Peyer's patch (tissue), 4 donors: ENCODE results near the gene ABCD3.

ENCODE experiments used
- CTCF ChIP-seq, 6 experiments: fragments of 450-650 bp in 4 of 6; fragments of 200-600 bp in 2 of 6; sonication (generic) in 1 of 6; IDR thresholded peaks; one replicate each; pipeline ENCODE4 v1.5.1; 2017 to 2019; ENCODE audit warnings: antibody characterized with exemption in 6 of 6, mild to moderate bottlenecking in 3 of 6, moderate library complexity in 1 of 6
- POLR2A ChIP-seq, 2 donors: fragments of 450-650 bp; IDR thresholded peaks; one replicate each; pipeline ENCODE4 v1.5.1; 2017; ENCODE audit warnings: antibody characterized with exemption in 2 of 2, mild to moderate bottlenecking in 2 of 2, moderate library complexity in 2 of 2

GRCh38 chr1:94565901-94566300 is 147.7 kb downstream of the ABCD3 start:
- no peak for TF ChIP-seq CTCF (IDR thresholded peaks at IDR 0.05)
- TF ChIP-seq POLR2A (IDR thresholded peaks at IDR 0.05): no peak
